ENCODE measurements around the gene ACAA2.

- TF ChIP-seq CTCF (IDR thresholded peaks at IDR 0.05; ENCODE audit: borderline replicate concordance, extremely low read depth, low read length, poor library complexity, severe bottlenecking) (no peak), EZH2 (IDR thresholded peaks at IDR 0.05; ENCODE audit: borderline replicate concordance, low read depth, low read length, severe bottlenecking) (no peak)
These were observed 34.2 kb upstream of the ACAA2 start for GRCh38 chr18:49847524-49847923.
